Hepatocyte (in vitro differentiated cells): Measurements from ENCODE around the gene TCF19. TPM values are rescaled to one million over a fixed set of nuclear protein-coding genes. Genes with fewer than 3 reads are reported as not detected.

Experiments used
- DNase-seq: peaks from one replicate; pipeline ENCODE4 v3.0.0-alpha.2; 2016; ENCODE audit warnings: low spot score
- H2AFZ ChIP-seq: fragments of 200-600 bp; sonication (generic); 2 replicates; pipeline ENCODE4 v1.6.0; 2016; ENCODE audit warnings: antibody characterized with exemption, mild to moderate bottlenecking
- H3K27ac ChIP-seq: fragments of 200-600 bp; sonication (generic); 2 replicates; pipeline ENCODE4 v1.5.1; 2016; ENCODE audit warnings: mild to moderate bottlenecking
- H3K27me3 ChIP-seq: fragments of 200-600 bp; sonication (generic); 2 replicates; pipeline ENCODE4 v1.6.1; 2016
- H3K36me3 ChIP-seq: fragments of 200-600 bp; sonication (generic); replicated peaks from 2 replicates; pipeline ENCODE4 v1.5.1; 2016; ENCODE audit warnings: low read depth; ENCODE audit not compliant: insufficient read depth
- H3K4me1 ChIP-seq: fragments of 200-600 bp; sonication (generic); 2 replicates; pipeline ENCODE4 v1.5.1; 2016; ENCODE audit warnings: mild to moderate bottlenecking, moderate library complexity; ENCODE audit not compliant: insufficient read depth
- H3K4me2 ChIP-seq: fragments of 200-600 bp; sonication (generic); 2 replicates; pipeline ENCODE4 v1.6.0; 2016
- H3K4me3 ChIP-seq: fragments of 200-600 bp; sonication (generic); 2 replicates; pipeline ENCODE4 v1.5.1; 2016; ENCODE audit warnings: mild to moderate bottlenecking
- H3K79me2 ChIP-seq: fragments of 200-600 bp; sonication (generic); 2 replicates; pipeline ENCODE4 v1.6.0; 2017; ENCODE audit warnings: mild to moderate bottlenecking
- H3K9me2 ChIP-seq: fragments of 200-600 bp; sonication (generic); replicated peaks from 2 replicates; pipeline ENCODE4 v1.6.0; 2017; ENCODE audit warnings: mild to moderate bottlenecking; ENCODE audit not compliant: insufficient read depth
- H3K9me3 ChIP-seq: fragments of 200-600 bp; sonication (generic); 2 replicates; pipeline ENCODE4 v1.5.1; 2016; ENCODE audit warnings: low read depth, mild to moderate bottlenecking
- H4K20me1 ChIP-seq: fragments of 200-600 bp; sonication (generic); 2 replicates; pipeline ENCODE4 v1.6.0; 2016; ENCODE audit warnings: mild to moderate bottlenecking; ENCODE audit not compliant: insufficient read depth, poor library complexity, severe bottlenecking
- EZH2 ChIP-seq: fragments of 200-600 bp; sonication (generic); IDR thresholded peaks from 2 replicates; pipeline ENCODE4 v1.6.1; 2016; ENCODE audit warnings: antibody characterized with exemption, mild to moderate bottlenecking, borderline replicate concordance
- EZH2phosphoT487 ChIP-seq: fragments of 200-600 bp; sonication (generic); IDR thresholded peaks from one replicate; pipeline ENCODE4 v1.6.1; 2018; ENCODE audit warnings: antibody characterized with exemption, mild to moderate bottlenecking, low read depth, moderate library complexity; ENCODE audit not compliant: unreplicated experiment, severe bottlenecking
- WGBS: methylation state at CpG from one replicate; pipeline ENCODE4 v1.1.6; 2016; ENCODE audit warnings: low lambda C conversion rate; ENCODE audit errors: missing lambda C conversion rate; 5-methylcytosine and 5-hydroxymethylcytosine counted together
- polyA plus RNA-seq: library from polyadenylated mRNA; unstranded; fragments of >200 nt; fragmentation: Nextera tagmentation; extraction: Ambion mirVana; gene quantifications from 2 replicates; pipeline ENCODE4 v1.2.1, GENCODE V29; 2016
- total RNA-seq: library from RNA; depleted of rRNA; stranded (reverse); fragments of >200 nt; gene quantifications from 2 replicates; pipeline ENCODE4 v1.2.3, GENCODE V29; 2014
- TF ChIP-seq, protein P1 (sequence below): fragments of 200-600 bp; sonication (generic); IDR thresholded peaks from 2 replicates; pipeline ENCODE4 v1.5.1; 2016; ENCODE audit warnings: antibody characterized with exemption, mild to moderate bottlenecking; ENCODE audit not compliant: poor library complexity

The TCF19 gene
- total and polyA plus RNA-seq, 2 experiments from 2014 or later: 5.0 to 6.3 TPM

DNA sequence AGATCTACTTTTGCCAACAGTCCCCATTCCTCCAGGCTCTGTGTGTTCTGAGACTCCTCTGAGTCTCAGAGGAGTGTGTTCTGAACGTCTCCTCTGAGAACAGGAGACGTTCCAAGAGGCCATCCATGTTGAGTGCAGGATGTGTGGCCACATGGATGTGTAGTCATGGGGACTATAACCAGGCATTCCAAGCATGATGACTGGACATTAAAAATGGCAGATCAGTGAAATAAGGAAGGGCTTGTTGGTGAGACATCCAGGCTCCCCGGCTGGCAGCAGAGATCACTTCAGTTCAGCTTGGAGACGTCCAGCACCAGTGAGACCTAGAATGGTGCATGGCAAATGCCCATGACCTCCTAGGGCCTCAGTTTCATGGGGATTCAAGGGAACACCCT is 46.4 kb downstream of the TCF19 start:
- Histone ChIP-seq H3K4me2 (peak overlapping the region; percentile 70), H3K36me3 (no peaks in the 10 kb centered on the region), H4K20me1 (no peaks in the 10 kb centered on the region), H3K27ac (peak overlapping the region; percentile 93), H3K79me2 (no peaks in the 10 kb centered on the region), H3K4me3 (no peak overlapping the region), H2AFZ (no peak overlapping the region), H3K4me1 (peaks cover 24% of the 10 kb centered on the region), H3K9me2 (no peaks in the 10 kb centered on the region), H3K27me3 (no peaks in the 10 kb centered on the region), H3K9me3 (no peaks in the 10 kb centered on the region)
- 90% methylated on average over 4 of the region's 4 CpGs for WGBS
- TF ChIP-seq, protein P1, sequence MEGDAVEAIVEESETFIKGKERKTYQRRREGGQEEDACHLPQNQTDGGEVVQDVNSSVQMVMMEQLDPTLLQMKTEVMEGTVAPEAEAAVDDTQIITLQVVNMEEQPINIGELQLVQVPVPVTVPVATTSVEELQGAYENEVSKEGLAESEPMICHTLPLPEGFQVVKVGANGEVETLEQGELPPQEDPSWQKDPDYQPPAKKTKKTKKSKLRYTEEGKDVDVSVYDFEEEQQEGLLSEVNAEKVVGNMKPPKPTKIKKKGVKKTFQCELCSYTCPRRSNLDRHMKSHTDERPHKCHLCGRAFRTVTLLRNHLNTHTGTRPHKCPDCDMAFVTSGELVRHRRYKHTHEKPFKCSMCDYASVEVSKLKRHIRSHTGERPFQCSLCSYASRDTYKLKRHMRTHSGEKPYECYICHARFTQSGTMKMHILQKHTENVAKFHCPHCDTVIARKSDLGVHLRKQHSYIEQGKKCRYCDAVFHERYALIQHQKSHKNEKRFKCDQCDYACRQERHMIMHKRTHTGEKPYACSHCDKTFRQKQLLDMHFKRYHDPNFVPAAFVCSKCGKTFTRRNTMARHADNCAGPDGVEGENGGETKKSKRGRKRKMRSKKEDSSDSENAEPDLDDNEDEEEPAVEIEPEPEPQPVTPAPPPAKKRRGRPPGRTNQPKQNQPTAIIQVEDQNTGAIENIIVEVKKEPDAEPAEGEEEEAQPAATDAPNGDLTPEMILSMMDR: no peak
- TF ChIP-seq EZH2: no peak
- DNase-seq: no peak

DNA sequence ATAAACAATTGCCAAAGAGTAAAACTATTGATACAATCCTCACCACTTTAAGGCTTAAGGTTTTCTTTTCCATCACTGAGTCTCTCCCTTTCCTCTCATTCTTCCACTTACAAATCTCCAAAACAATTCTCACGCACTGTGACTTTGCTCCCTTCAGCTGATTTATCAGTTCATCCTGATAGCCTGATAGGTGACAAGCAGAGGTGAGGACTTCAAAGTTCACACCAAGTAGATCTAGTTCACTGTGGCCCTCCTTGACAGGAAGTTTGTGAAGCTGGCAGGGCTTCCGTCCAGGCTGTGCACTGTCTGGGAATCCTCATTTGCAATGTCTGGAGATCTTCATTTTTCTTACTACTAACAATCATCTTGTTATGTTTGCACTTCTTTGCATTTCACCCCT is 47.2 kb downstream of the TCF19 start:
- H3K4me1 ChIP-seq: peaks cover 24% of the 10 kb centered on the region
- H3K27me3 ChIP-seq: no peaks in the 10 kb centered on the region
- DNase-seq: no peak
- no peak overlapping the region for H3K4me3 ChIP-seq
- 56% methylated on average over 2 of the region's 2 CpGs for WGBS
- no peaks in the 10 kb centered on the region for H4K20me1 ChIP-seq
- H3K9me2 ChIP-seq: no peaks in the 10 kb centered on the region
- no peak overlapping the region for H2AFZ ChIP-seq
- no peaks in the 10 kb centered on the region for H3K9me3 ChIP-seq
- H3K36me3 ChIP-seq: no peaks in the 10 kb centered on the region
- H3K4me2 ChIP-seq: no peak overlapping the region
- H3K79me2 ChIP-seq: no peaks in the 10 kb centered on the region
- TF ChIP-seq, protein P1: no peak
- TF ChIP-seq EZH2: no peak
- no peak for TF ChIP-seq EZH2phosphoT487
- peak overlapping the region; percentile 2 for H3K27ac ChIP-seq

DNA sequence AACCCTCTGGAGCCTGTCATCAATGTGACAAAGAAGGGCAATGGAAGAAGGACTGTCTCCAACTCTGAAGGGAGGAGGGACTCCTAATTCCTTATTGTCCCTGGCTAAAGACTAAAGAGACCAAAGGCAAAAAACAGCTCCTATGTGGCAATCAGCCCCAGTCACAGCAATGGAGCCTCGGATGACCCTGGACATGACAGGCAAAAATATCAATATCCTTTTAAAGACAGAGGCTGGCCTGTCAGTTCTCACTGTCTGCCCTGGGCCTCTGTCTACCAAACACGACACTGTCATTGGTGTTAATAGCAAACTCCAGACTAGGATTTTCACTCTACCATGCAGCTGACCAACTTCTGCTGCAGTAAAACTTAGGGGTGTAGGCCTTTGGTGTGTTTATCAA is 50.1 kb downstream of the TCF19 start:
- Histone ChIP-seq H3K36me3 (no peaks in the 10 kb centered on the region), H3K4me1 (peaks cover 16% of the 10 kb centered on the region), H2AFZ (no peak overlapping the region), H3K4me3 (no peak overlapping the region), H3K9me3 (no peaks in the 10 kb centered on the region), H4K20me1 (no peaks in the 10 kb centered on the region), H3K79me2 (no peaks in the 10 kb centered on the region), H3K9me2 (no peaks in the 10 kb centered on the region), H3K27ac (peak overlapping the region; percentile 81), H3K4me2 (peak overlapping the region; percentile 28), H3K27me3 (no peaks in the 10 kb centered on the region)
- WGBS: 52% methylated on average over 2 of the region's 2 CpGs
- no peak for DNase-seq
- no peak for TF ChIP-seq EZH2
- TF ChIP-seq, protein P1: no peak
- no peak for TF ChIP-seq EZH2phosphoT487

DNA sequence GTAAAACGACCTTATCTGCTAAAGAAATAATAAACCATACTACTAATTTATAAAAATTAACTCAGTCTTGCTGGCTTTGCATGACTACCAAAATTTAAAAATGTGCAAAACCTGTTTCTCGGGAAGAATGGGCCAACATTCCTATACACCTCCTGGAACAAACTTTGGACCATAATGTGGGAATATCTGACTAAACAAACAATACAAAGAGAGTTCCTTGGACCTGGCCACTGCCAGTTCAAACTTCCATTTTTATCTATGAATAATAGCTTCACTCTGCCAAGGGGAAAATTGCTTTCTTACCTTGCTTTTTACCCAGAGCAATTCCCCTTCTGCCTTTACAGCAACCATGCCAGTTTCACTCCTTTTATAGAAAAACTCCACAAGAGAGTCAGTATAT is 50.7 kb downstream of the TCF19 start:
- Histone ChIP-seq H3K27ac (peak overlapping the region; percentile 81), H3K4me2 (peak overlapping the region; percentile 34)
- 56% methylated on average over 2 of the region's 2 CpGs for WGBS

More for the DNA sequence above, 50.7 kb downstream of the TCF19 start:
- Histone ChIP-seq H3K27me3 (no peaks in the 10 kb centered on the region), H3K9me3 (no peaks in the 10 kb centered on the region), H3K9me2 (no peaks in the 10 kb centered on the region), H3K79me2 (no peaks in the 10 kb centered on the region), H4K20me1 (no peaks in the 10 kb centered on the region), H2AFZ (no peak overlapping the region), H3K4me3 (no peak overlapping the region), H3K4me1 (peaks cover 16% of the 10 kb centered on the region), H3K36me3 (no peaks in the 10 kb centered on the region)
- TF ChIP-seq, protein P1: no peak
- TF ChIP-seq EZH2phosphoT487 (no peak), EZH2 (no peak)
- DNase-seq: peak; percentile 30
